SK-N-MC (cell line): ENCODE data around the gene LAMC2.

ENCODE experiments used
- EZH2 ChIP-seq: fragments of 200-600 bp; sonication (generic); IDR thresholded peaks from one replicate; pipeline ENCODE4 v1.6.1; 2017; ENCODE audit warnings: antibody characterized with exemption
- FOXP2 ChIP-seq: optimal IDR thresholded peaks from 2 replicates; pipeline ENCODE3; 2011; ENCODE audit warnings: mild to moderate bottlenecking, moderate library complexity; ENCODE audit not compliant: insufficient read depth; ENCODE audit errors: extremely low read length, control extremely low read depth

DNA sequence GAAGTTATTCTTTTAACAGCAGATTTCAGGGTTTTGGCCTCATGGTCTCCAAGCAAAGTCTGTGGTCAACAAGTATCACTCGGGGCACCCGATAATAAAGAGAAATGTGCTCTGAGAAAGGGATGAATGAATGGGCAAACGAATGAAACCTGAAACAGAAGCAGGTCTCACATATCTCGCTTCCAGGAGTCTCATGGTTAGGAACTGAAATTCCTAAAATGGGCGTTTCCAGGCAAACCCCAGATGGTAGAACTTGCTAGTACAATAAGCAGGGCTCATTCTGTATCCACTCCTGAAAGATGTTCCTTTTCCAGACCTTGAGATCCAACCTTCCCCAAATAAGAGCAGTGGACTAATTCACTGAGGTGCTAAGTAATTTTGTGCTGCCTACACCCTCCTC is 87.2 kb downstream of the LAMC2 start:
- TF ChIP-seq FOXP2 (no peak), EZH2 (no peak)
